K562 (cell line): ENCODE measurements around the gene ACAA2. TPM values are rescaled to one million over a fixed set of nuclear protein-coding genes. Genes with fewer than 3 reads are reported as not detected.

Source experiments
- ATAC-seq: fragments of 200-7000 bp; cut with Tn5 transposase; 3 replicates; pipeline ENCODE4 v1.9.1; 2020; ENCODE audit warnings: moderate library complexity
- BruUV-seq: library from RNA; stranded (reverse); fragments of 400-500 nt; replicated peaks from 2 replicates; lab custom pipeline; 2021; lab: Mats Ljungman, UMichigan
- CTCF ChIA-PET: fragments of 300-600 bp; formaldehyde crosslinking; extraction: SDS; loops from one replicate; lab custom pipeline; 2021; ENCODE audit warnings: low intra/inter-chr PET ratio; lab: Yijun Ruan, JAX
- POLR2A ChIA-PET: fragments of 300-600, 350-650 bp; sonication (Branson Sonifier 250); formaldehyde crosslinking; extraction: SDS; loops from one replicate; lab custom pipeline; 2021; ENCODE audit warnings: antibody characterized with exemption, inconsistent platforms; lab: Yijun Ruan, JAX
- DNase-seq, 4 experiments: peaks; one replicate each; pipeline versions ENCODE4 v3.0.0 to v3.0.0-alpha.2; 2011 to 2018; ENCODE audit warnings: low spot score in 3 of 4, mixed read lengths in 3 of 4; ENCODE audit errors: extremely low read depth in 1 of 4
- FAIRE-seq: peaks from 2 replicates; lab custom pipeline; 2011; peaks lifted over from hg19 to GRCh38; lab: Jason Lieb, UNC
- H2AFZ ChIP-seq: 2 replicates; pipeline ENCODE4 v1.6.0; 2011; ENCODE audit warnings: low read depth, low read length, control low read depth, inconsistent platforms
- H3K27ac ChIP-seq: fragments of 200-600 bp; 3 replicates; pipeline ENCODE4 v1.8.0; 2011; ENCODE audit warnings: low read depth, mild to moderate bottlenecking, control low read depth, inconsistent platforms, low read length, moderate library complexity, mixed read lengths; ENCODE audit errors: extremely low read depth
- H3K27me3 ChIP-seq, 2 experiments: fragments of 300-600 bp in 1 of 2; 2 replicates in 1 of 2; 3 replicates in 1 of 2; pipeline versions ENCODE4 v1.6.0 to v1.8.0; 2011; ENCODE audit warnings: inconsistent platforms in 2 of 2, low read length in 2 of 2, mild to moderate bottlenecking in 1 of 2, mixed read lengths in 1 of 2, moderate library complexity in 1 of 2; ENCODE audit not compliant: control insufficient read depth in 2 of 2, insufficient read depth in 2 of 2
- H3K36me3 ChIP-seq: fragments of 300-600 bp; 3 replicates; pipeline ENCODE4 v1.8.0; 2011; ENCODE audit warnings: mild to moderate bottlenecking, low read length, inconsistent platforms; ENCODE audit not compliant: control insufficient read depth, insufficient read depth
- H3K4me1 ChIP-seq, 2 experiments: fragments of 200-600 bp in 1 of 2; replicated peaks in 1 of 2; 2 replicates in 1 of 2; 3 replicates in 1 of 2; pipeline versions ENCODE4 v1.5.1 to v1.8.0; 2011; ENCODE audit warnings: inconsistent platforms in 2 of 2, low read length in 2 of 2, mild to moderate bottlenecking in 1 of 2, mixed read lengths in 1 of 2, moderate library complexity in 1 of 2; ENCODE audit not compliant: control insufficient read depth in 2 of 2, insufficient read depth in 2 of 2
- H3K4me2 ChIP-seq: 2 replicates; pipeline ENCODE4 v1.6.1; 2011; ENCODE audit warnings: low read length, control low read depth, inconsistent platforms, mixed read lengths; ENCODE audit not compliant: insufficient read depth
- H3K4me3 ChIP-seq: fragments of 200-600 bp; sonication (generic), shearing (Covaris generic); 2 replicates; pipeline ENCODE4 v1.5.1; 2016; ENCODE audit warnings: control low read depth, inconsistent platforms
- H3K79me2 ChIP-seq: fragments of 200-600 bp; 3 replicates; pipeline ENCODE4 v1.8.0; 2011; ENCODE audit warnings: low read length, inconsistent platforms; ENCODE audit not compliant: control insufficient read depth, insufficient read depth
- H3K9ac ChIP-seq, 2 experiments: 2 replicates each; pipeline versions ENCODE4 v1.6.0 to v1.6.1; 2011; ENCODE audit warnings: low read depth in 2 of 2, low read length in 2 of 2, control low read depth in 1 of 2, inconsistent platforms in 1 of 2, mild to moderate bottlenecking in 1 of 2, mixed read lengths in 1 of 2; ENCODE audit not compliant: insufficient read depth in 1 of 2
- H3K9me1 ChIP-seq: one replicate; pipeline ENCODE4 v1.6.0; 2011; ENCODE audit warnings: inconsistent platforms, mild to moderate bottlenecking, low read length, moderate library complexity; ENCODE audit not compliant: control insufficient read depth, insufficient read depth
- H3K9me3 ChIP-seq: replicated peaks from 2 replicates; pipeline ENCODE4 v1.5.1; 2011; ENCODE audit warnings: low read depth, low read length, inconsistent platforms; ENCODE audit not compliant: control insufficient read depth, insufficient read depth
- H4K20me1 ChIP-seq: replicated peaks from 2 replicates; pipeline ENCODE4 v1.6.1; 2011; ENCODE audit warnings: low read length, inconsistent platforms, mixed read lengths; ENCODE audit not compliant: control insufficient read depth, insufficient read depth
- ELF4 ChIP-seq: fragments of 450-650 bp; formaldehyde crosslinking; IDR thresholded peaks from 2 replicates; pipeline ENCODE4 v1.4.0; 2022; ENCODE audit warnings: missing genetic modification characterization
- EP400 ChIP-seq: fragments of 450-650 bp; IDR thresholded peaks from 2 replicates; pipeline ENCODE4 v1.6.1; 2017; ENCODE audit warnings: antibody characterized with exemption, mild to moderate bottlenecking, moderate library complexity
- FOXK1 ChIP-seq: sonication (generic); formaldehyde crosslinking; IDR thresholded peaks from 2 replicates; pipeline ENCODE4 v1.8.0; 2022; ENCODE audit warnings: missing genetic modification reagents, mild to moderate bottlenecking, borderline replicate concordance
- JUNB ChIP-seq: fragments of 450-650 bp; formaldehyde crosslinking; conservative IDR thresholded peaks from 2 replicates; pipeline ENCODE4 v1.4.0; 2020; ENCODE audit warnings: mild to moderate bottlenecking
- KLF16 ChIP-seq: IDR thresholded peaks from 2 replicates; pipeline ENCODE4 v1.6.1; 2016; ENCODE audit warnings: antibody characterized with exemption
- LARP7 ChIP-seq: fragments of 450-650 bp; IDR thresholded peaks from 2 replicates; pipeline ENCODE4 v1.6.1; 2016
- LEF1 ChIP-seq: fragments of 450-650 bp; IDR thresholded peaks from 2 replicates; pipeline ENCODE4 v1.6.1; 2016; ENCODE audit warnings: mild to moderate bottlenecking
- MIER1 ChIP-seq: fragments of 450-650 bp; IDR thresholded peaks from 2 replicates; pipeline ENCODE4 v1.6.1; 2016; ENCODE audit warnings: antibody characterized with exemption, mild to moderate bottlenecking, low read depth
- NFIC ChIP-seq: fragments of 450-650 bp; IDR thresholded peaks from 2 replicates; pipeline ENCODE4 v1.6.1; 2017; ENCODE audit warnings: mild to moderate bottlenecking, inconsistent platforms
- PCBP2 ChIP-seq: fragments of 200-400 bp; formaldehyde crosslinking; IDR thresholded peaks from 2 replicates; pipeline ENCODE4 v1.6.1; 2018; ENCODE audit warnings: low read length, low read depth, mild to moderate bottlenecking, moderate library complexity; ENCODE audit not compliant: poor library complexity, severe bottlenecking
- TAF15 ChIP-seq: fragments of 200-400 bp; formaldehyde crosslinking; IDR thresholded peaks from 2 replicates; pipeline ENCODE4 v1.6.1; 2017; ENCODE audit warnings: mild to moderate bottlenecking, low read depth, low read length, moderate library complexity
- TCF7 ChIP-seq: sonication (generic); IDR thresholded peaks from 2 replicates; pipeline ENCODE4 v1.6.1; 2016; ENCODE audit warnings: antibody characterized with exemption, borderline replicate concordance
- ZNF133 ChIP-seq: fragments of 250-450 bp; sonication (Bioruptor Pico); IDR thresholded peaks from 2 replicates; pipeline ENCODE4 v1.4.0; 2020; ENCODE audit warnings: mild to moderate bottlenecking
- ZNF589 ChIP-seq: fragments of 200-800 bp; sonication (Bioruptor generic); IDR thresholded peaks from 2 replicates; pipeline ENCODE4 v1.6.1; 2016; ENCODE audit warnings: low read depth, missing genetic modification characterization, missing compliant biosample characterization
- WGBS: fragments of 100-300 bp; shearing (Covaris generic); methylation state at CpG from one replicate; pipeline ENCODE4 v1.1.6; 2016; ENCODE audit warnings: low coverage, mixed read lengths; ENCODE audit not compliant: insufficient coverage; ENCODE audit errors: missing lambda C conversion rate; 5-methylcytosine and 5-hydroxymethylcytosine counted together
- in situ Hi-C: fragments of 300-500 bp; cut with MboI; formaldehyde crosslinking; loops from 4 replicates; pipeline ENCODE4 v1.15.0; 2018; ENCODE audit warnings: inconsistent platforms, mixed read lengths
- intact Hi-C: fragments of 100-400 bp; cut with micrococcal nuclease; formaldehyde crosslinking; loops from 2 replicates; pipeline ENCODE4 v1.14.2; 2022
- polyA plus RNA-seq, 8 experiments: library from polyadenylated mRNA; depleted of rRNA in 4 of 8; stranded (reverse) in 5 of 8; unstranded in 3 of 8; fragments of >200 nt; fragmentation: Nextera tagmentation in 2 of 8; fragmentation: Illumina TruSeq in 1 of 8; extraction: Ambion mirVana in 2 of 8; extraction: Trizol in 1 of 8; gene quantifications; 2 replicates each; pipeline versions ENCODE4 v1.2.1 to v1.2.3, GENCODE V29; 2011 to 2014; ENCODE audit warnings: inconsistent platforms in 1 of 8, missing spikeins in 1 of 8
- total RNA-seq, 7 experiments: library from RNA; depleted of rRNA in 6 of 7; stranded (reverse); fragments of >200 nt in 6 of 7; fragmentation: Illumina TruSeq in 2 of 7; extraction: Trizol in 2 of 7; gene quantifications; 2 replicates each; pipeline versions ENCODE4 v1.2.1 to v1.2.3, GENCODE V29; 2011 to 2021; ENCODE audit warnings: low replicate concordance in 1 of 7
- TF ChIP-seq, protein P1 (sequence below): fragments of 250-450 bp; sonication (Bioruptor Pico); IDR thresholded peaks from 2 replicates; pipeline ENCODE4 v1.8.0; 2022; ENCODE audit warnings: moderate library complexity, mild to moderate bottlenecking, inconsistent platforms
- TF ChIP-seq, protein P2 (sequence below): fragments of 450-650 bp; formaldehyde crosslinking; IDR thresholded peaks from 2 replicates; pipeline ENCODE4 v1.4.0; 2020; ENCODE audit warnings: mild to moderate bottlenecking, moderate library complexity
- TF ChIP-seq, protein P3 (sequence below): fragments of 450-650 bp; IDR thresholded peaks from 2 replicates; pipeline ENCODE4 v1.6.1; 2018; ENCODE audit warnings: mild to moderate bottlenecking, low read depth; ENCODE audit not compliant: partially characterized antibody

The ACAA2 gene
- total and polyA plus RNA-seq, 9 of the 15 experiments (the other 6 are each of a cell fraction or from before 2014, with no cell fraction given): 13.2 to 31.5 (median 21.7) TPM

DNA sequence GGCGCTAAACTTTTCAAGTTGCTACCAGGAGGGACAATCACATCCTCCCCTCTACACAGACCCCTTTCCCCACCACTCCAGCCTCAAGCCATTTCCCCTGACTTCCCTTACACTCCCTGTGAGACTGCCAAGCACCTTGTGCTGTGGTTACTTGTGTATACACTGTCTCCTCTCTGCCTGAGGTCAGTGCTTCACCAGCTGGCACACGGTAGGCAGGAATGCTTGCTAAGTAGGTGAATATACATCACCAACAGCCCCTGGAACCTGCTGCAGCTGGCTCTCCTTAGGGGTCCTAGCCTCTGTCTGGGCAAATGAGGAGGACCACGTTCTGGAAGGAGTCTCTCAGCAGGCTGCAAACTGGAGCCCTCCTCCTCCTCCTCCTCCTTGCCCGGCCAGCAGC lies 38.3 kb upstream of the ACAA2 start:
- WGBS: 4% methylated on average over 3 of the region's 4 CpGs
- intact Hi-C loops: loop anchor here (10.0 kb wide), 2 partner anchors 87 to 117 kb away; no protein-coding TSS in a partner anchor
- Histone ChIP-seq H4K20me1 (no peaks in the 10 kb centered on the region), H3K4me2 (no peak overlapping the region), H3K27ac (no peak overlapping the region), H3K36me3 (no peaks in the 10 kb centered on the region), H2AFZ (no peak overlapping the region), H3K4me1 (no peaks in the 10 kb centered on the region; a peak in 1 of 5 replicates), H3K79me2 (no peaks in the 10 kb centered on the region), H3K27me3 (peaks cover 0 to 37% of the 10 kb centered on the region in 2 experiments; a peak in 3 of 5 replicates), H3K9ac (no peak overlapping the region), H3K4me3 (no peak overlapping the region), H3K9me1 (no peaks in the 10 kb centered on the region), H3K9me3 (no peaks in the 10 kb centered on the region)
- POLR2A ChIA-PET: interaction anchor here (0.6 to 2.0 kb wide), 3 partner anchors 9 to 265 kb away, joined by 3 to 6 read pairs (median 5); no protein-coding TSS in a partner anchor
- no peak for FAIRE-seq
- in situ Hi-C loops: loop anchor here (25.0 kb wide), 1 partner anchor 1164 kb away; no protein-coding TSS in a partner anchor
- CTCF ChIA-PET: interaction anchor here (0.6 kb wide), 1 partner anchor 59 kb away, joined by 3 read pairs; no protein-coding TSS in a partner anchor
- no peak for ATAC-seq
- no TSS peak for BruUV-seq
- no peak for DNase-seq
- TF ChIP-seq EP400 (no peak), ZNF589 (CRISPR knock-in tag) (no peak), NFIC (no peak), PCBP2 (no peak), FOXK1 (CRISPR knock-in tag) (no peak), TCF7 (no peak), TAF15 (no peak), ZNF133 (CRISPR knock-in tag) (no peak), LEF1 (no peak), ELF4 (CRISPR knock-in tag) (no peak), JUNB (CRISPR knock-in tag) (no peak), LARP7 (no peak), MIER1 (no peak), KLF16 (no peak)
- TF ChIP-seq, protein P1, sequence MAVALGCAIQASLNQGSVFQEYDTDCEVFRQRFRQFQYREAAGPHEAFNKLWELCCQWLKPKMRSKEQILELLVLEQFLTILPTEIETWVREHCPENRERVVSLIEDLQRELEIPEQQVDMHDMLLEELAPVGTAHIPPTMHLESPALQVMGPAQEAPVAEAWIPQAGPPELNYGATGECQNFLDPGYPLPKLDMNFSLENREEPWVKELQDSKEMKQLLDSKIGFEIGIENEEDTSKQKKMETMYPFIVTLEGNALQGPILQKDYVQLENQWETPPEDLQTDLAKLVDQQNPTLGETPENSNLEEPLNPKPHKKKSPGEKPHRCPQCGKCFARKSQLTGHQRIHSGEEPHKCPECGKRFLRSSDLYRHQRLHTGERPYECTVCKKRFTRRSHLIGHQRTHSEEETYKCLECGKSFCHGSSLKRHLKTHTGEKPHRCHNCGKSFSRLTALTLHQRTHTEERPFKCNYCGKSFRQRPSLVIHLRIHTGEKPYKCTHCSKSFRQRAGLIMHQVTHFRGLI (CRISPR knock-in tag): no peak
- TF ChIP-seq, protein P2, sequence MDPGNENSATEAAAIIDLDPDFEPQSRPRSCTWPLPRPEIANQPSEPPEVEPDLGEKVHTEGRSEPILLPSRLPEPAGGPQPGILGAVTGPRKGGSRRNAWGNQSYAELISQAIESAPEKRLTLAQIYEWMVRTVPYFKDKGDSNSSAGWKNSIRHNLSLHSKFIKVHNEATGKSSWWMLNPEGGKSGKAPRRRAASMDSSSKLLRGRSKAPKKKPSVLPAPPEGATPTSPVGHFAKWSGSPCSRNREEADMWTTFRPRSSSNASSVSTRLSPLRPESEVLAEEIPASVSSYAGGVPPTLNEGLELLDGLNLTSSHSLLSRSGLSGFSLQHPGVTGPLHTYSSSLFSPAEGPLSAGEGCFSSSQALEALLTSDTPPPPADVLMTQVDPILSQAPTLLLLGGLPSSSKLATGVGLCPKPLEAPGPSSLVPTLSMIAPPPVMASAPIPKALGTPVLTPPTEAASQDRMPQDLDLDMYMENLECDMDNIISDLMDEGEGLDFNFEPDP (CRISPR knock-in tag): no peak
- TF ChIP-seq, protein P3, sequence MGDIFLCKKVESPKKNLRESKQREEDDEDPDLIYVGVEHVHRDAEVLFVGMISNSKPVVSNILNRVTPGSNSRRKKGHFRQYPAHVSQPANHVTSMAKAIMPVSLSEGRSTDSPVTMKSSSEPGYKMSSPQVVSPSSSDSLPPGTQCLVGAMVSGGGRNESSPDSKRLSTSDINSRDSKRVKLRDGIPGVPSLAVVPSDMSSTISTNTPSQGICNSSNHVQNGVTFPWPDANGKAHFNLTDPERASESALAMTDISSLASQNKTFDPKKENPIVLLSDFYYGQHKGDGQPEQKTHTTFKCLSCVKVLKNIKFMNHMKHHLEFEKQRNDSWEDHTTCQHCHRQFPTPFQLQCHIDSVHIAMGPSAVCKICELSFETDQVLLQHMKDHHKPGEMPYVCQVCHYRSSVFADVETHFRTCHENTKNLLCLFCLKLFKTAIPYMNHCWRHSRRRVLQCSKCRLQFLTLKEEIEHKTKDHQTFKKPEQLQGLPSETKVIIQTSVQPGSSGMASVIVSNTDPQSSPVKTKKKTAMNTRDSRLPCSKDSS: no peak
